NCI-H2081 treated with DMSO at 0.1 percent for 48 hours (cell line): ENCODE measurements around the gene GALNT18.

Experiments used
- DNase-seq: peaks from one replicate; lab custom pipeline; 2025; lab: John Stamatoyannopoulos, UW

The GALNT18 gene

GRCh38 chr11:11498195-11498594 is 123.6 kb downstream of the GALNT18 start:
- DNase-seq, result no peak

GRCh38 chr11:11496879-11497278 is 124.9 kb downstream of the GALNT18 start:
- DNase-seq, result no peak

GRCh38 chr11:11494348-11494747 is 127.5 kb downstream of the GALNT18 start:
- no peak for DNase-seq

GRCh38 chr11:11493698-11494097 is 128.1 kb downstream of the GALNT18 start:
- DNase-seq, result no peak

GRCh38 chr11:11491589-11491988 is 130.2 kb downstream of the GALNT18 start:
- no peak for DNase-seq

- DNase-seq, result no peak
These were observed 130.8 kb downstream of the GALNT18 start for GRCh38 chr11:11491014-11491413.

- DNase-seq, result no peak
These were observed 135.4 kb downstream of the GALNT18 start for GRCh38 chr11:11486423-11486822.

GRCh38 chr11:11486002-11486401 is 135.8 kb downstream of the GALNT18 start:
- DNase-seq, result no peak

GRCh38 chr11:11483627-11484026 is 138.2 kb downstream of the GALNT18 start:
- DNase-seq, result no peak

- no peak for DNase-seq
These were observed 139.1 kb downstream of the GALNT18 start for GRCh38 chr11:11482730-11483129.

- DNase-seq, result no peak
These were observed 140.4 kb downstream of the GALNT18 start for GRCh38 chr11:11481371-11481770.

GRCh38 chr11:11480971-11481370 is 140.8 kb downstream of the GALNT18 start:
- no peak for DNase-seq

GRCh38 chr11:11478687-11479086 is 143.1 kb downstream of the GALNT18 start:
- DNase-seq, result no peak

- no peak for DNase-seq
These were observed 143.9 kb downstream of the GALNT18 start for GRCh38 chr11:11477695-11478420.

GRCh38 chr11:11476971-11477645 is 144.7 kb downstream of the GALNT18 start:
- no peak for DNase-seq

- no peak for DNase-seq
These were observed 145.3 kb downstream of the GALNT18 start for GRCh38 chr11:11476499-11476898.

GRCh38 chr11:11472106-11472505 is 149.7 kb downstream of the GALNT18 start:
- DNase-seq, result no peak

GRCh38 chr11:11471201-11471600 is 150.6 kb downstream of the GALNT18 start:
- DNase-seq, result no peak

- no peak for DNase-seq
These were observed 152.9 kb downstream of the GALNT18 start for GRCh38 chr11:11468954-11469353.

GRCh38 chr11:11467312-11467711 is 154.5 kb downstream of the GALNT18 start:
- no peak for DNase-seq

GRCh38 chr11:11464555-11464954 is 157.2 kb downstream of the GALNT18 start:
- no peak for DNase-seq

GRCh38 chr11:11463405-11463804 is 158.4 kb downstream of the GALNT18 start:
- no peak for DNase-seq

GRCh38 chr11:11461473-11461872 is 160.3 kb downstream of the GALNT18 start:
- DNase-seq, result no peak

GRCh38 chr11:11459578-11459977 is 162.2 kb downstream of the GALNT18 start:
- DNase-seq, result no peak
